KMS-11 (cell line): ENCODE results near the gene HAAO.

Experiments used
- H2AFZ ChIP-seq: fragments of 200-600 bp; sonication (generic); 2 replicates; pipeline ENCODE4 v1.6.1; 2016; ENCODE audit warnings: antibody characterized with exemption, mixed run types, low read depth
- H3K27ac ChIP-seq: fragments of 200-600 bp; sonication (generic); 2 replicates; pipeline ENCODE4 v1.6.1; 2016; ENCODE audit warnings: mild to moderate bottlenecking, mixed run types
- H3K27me3 ChIP-seq: fragments of 200-600 bp; sonication (generic); 2 replicates; pipeline ENCODE4 v1.6.1; 2017; ENCODE audit warnings: mild to moderate bottlenecking, low read depth, mixed run types, moderate library complexity; ENCODE audit not compliant: insufficient read depth
- H3K36me3 ChIP-seq: fragments of 200-600 bp; sonication (generic); 2 replicates; pipeline ENCODE4 v1.6.1; 2017; ENCODE audit warnings: mild to moderate bottlenecking, mixed run types; ENCODE audit not compliant: insufficient read depth
- H3K4me1 ChIP-seq: fragments of 200-600 bp; sonication (generic); 2 replicates; pipeline ENCODE4 v1.6.1; 2016; ENCODE audit warnings: mild to moderate bottlenecking, low read depth, mixed run types; ENCODE audit not compliant: poor library complexity, severe bottlenecking
- H3K4me2 ChIP-seq: fragments of 200-600 bp; sonication (generic); 2 replicates; pipeline ENCODE4 v1.7.0; 2016; ENCODE audit warnings: mild to moderate bottlenecking, mixed run types
- H3K4me3 ChIP-seq: fragments of 200-600 bp; sonication (generic); IDR thresholded peaks from 2 replicates; pipeline ENCODE4 v1.6.1; 2017; ENCODE audit warnings: low read depth, low read length, mixed read lengths; ENCODE audit not compliant: insufficient read depth
- H3K79me2 ChIP-seq: fragments of 200-600 bp; sonication (generic); 2 replicates; pipeline ENCODE4 v1.6.1; 2016; ENCODE audit warnings: low read depth, mixed run types; ENCODE audit not compliant: insufficient read depth
- H3K9ac ChIP-seq: fragments of 200-600 bp; sonication (generic); 2 replicates; pipeline ENCODE4 v1.6.1; 2016; ENCODE audit warnings: mild to moderate bottlenecking, mixed run types
- H4K20me1 ChIP-seq: fragments of 200-600 bp; sonication (generic); 2 replicates; pipeline ENCODE4 v1.6.1; 2016; ENCODE audit warnings: mild to moderate bottlenecking, mixed run types; ENCODE audit not compliant: insufficient read depth
- TF ChIP-seq, protein P1 (sequence below): fragments of 200-600 bp; sonication (generic); conservative IDR thresholded peaks from 2 replicates; pipeline ENCODE4 v1.6.1; 2017; ENCODE audit warnings: low read depth, mild to moderate bottlenecking, antibody characterized with exemption, low read length, moderate library complexity, mixed read lengths

HAAO gene

GRCh38 chr2:42786561-42787345 lies 5.6 kb downstream of the HAAO start:
- Histone ChIP-seq H3K4me1 (no peaks in the 10 kb centered on the region), H3K36me3 (no peaks in the 10 kb centered on the region), H3K4me2 (no peak overlapping the region), H3K27me3 (no peaks in the 10 kb centered on the region), H3K4me3 (no peak overlapping the region), H4K20me1 (no peaks in the 10 kb centered on the region), H2AFZ (no peak overlapping the region), H3K79me2 (no peaks in the 10 kb centered on the region), H3K27ac (no peak overlapping the region), H3K9ac (no peak overlapping the region)
- TF ChIP-seq, protein P1, sequence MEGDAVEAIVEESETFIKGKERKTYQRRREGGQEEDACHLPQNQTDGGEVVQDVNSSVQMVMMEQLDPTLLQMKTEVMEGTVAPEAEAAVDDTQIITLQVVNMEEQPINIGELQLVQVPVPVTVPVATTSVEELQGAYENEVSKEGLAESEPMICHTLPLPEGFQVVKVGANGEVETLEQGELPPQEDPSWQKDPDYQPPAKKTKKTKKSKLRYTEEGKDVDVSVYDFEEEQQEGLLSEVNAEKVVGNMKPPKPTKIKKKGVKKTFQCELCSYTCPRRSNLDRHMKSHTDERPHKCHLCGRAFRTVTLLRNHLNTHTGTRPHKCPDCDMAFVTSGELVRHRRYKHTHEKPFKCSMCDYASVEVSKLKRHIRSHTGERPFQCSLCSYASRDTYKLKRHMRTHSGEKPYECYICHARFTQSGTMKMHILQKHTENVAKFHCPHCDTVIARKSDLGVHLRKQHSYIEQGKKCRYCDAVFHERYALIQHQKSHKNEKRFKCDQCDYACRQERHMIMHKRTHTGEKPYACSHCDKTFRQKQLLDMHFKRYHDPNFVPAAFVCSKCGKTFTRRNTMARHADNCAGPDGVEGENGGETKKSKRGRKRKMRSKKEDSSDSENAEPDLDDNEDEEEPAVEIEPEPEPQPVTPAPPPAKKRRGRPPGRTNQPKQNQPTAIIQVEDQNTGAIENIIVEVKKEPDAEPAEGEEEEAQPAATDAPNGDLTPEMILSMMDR: no peak

DNA sequence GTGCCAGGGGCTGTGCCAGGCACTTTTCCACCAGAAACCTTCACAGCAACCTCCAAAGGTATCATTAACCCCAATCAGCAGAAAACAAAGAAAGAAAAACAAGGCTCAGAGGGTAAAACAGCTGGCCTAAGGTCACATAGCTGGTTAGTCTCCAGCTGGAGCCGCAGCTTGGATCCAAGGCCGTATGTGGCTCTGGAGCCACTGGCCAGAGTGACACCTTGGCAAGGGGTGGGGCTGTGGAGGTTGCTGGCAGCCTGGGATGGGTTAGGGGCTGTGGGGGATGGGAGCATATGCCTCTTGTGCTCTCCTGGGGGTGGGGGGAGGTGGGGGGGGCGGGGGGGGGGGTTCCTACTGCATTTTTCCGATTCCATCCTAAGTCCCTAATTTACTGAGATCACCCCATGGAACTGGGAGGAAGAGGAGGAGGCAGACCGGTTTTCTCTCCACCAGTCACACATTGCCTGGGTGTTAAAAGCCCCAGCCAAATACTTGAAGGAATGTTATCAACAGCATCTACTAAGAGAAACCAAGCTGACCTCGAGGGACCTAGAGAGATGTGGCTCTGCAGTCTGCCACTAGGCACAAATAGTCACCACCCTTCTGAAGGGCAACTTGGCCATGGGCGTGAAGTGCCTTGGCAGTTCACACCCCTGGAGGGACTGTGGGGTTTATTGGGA lies 8.0 kb downstream of the HAAO start:
- Histone ChIP-seq H3K79me2 (no peaks in the 10 kb centered on the region), H3K36me3 (no peaks in the 10 kb centered on the region), H3K4me1 (no peaks in the 10 kb centered on the region), H3K27ac (no peak overlapping the region), H3K27me3 (no peaks in the 10 kb centered on the region), H3K9ac (no peak overlapping the region), H3K4me2 (no peak overlapping the region), H3K4me3 (no peak overlapping the region), H2AFZ (no peak overlapping the region), H4K20me1 (no peaks in the 10 kb centered on the region)
- TF ChIP-seq, protein P1: no peak

DNA sequence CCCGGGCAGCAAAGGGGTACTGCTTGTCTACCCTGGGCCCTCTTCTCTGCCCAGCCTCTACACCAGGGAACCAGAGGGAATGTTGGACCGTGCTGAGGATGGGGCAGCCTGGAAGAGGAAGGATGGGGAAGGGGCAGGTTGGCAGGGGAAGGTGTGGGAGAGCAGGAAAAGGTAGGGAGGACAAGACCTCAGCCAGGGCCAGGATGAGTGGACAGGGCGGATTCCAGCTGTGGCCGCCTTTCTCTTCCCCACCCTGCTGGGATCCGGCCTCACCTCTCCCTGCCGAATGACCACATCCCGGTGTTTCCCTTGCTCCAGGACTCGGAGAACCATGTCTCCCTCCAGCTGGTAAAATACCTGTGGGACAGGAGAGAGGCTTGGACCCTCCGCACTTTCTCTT lies 8.9 kb downstream of the HAAO start:
- no peak overlapping the region for H3K9ac ChIP-seq
- TF ChIP-seq, protein P1: no peak
- H3K27me3 ChIP-seq: no peaks in the 10 kb centered on the region
- no peaks in the 10 kb centered on the region for H3K36me3 ChIP-seq
- H3K4me1 ChIP-seq: no peaks in the 10 kb centered on the region
- H3K79me2 ChIP-seq: no peaks in the 10 kb centered on the region
- H4K20me1 ChIP-seq: no peaks in the 10 kb centered on the region
- no peak overlapping the region for H2AFZ ChIP-seq
- H3K4me3 ChIP-seq: no peak overlapping the region
- H3K27ac ChIP-seq: no peak overlapping the region
- no peak overlapping the region for H3K4me2 ChIP-seq

DNA sequence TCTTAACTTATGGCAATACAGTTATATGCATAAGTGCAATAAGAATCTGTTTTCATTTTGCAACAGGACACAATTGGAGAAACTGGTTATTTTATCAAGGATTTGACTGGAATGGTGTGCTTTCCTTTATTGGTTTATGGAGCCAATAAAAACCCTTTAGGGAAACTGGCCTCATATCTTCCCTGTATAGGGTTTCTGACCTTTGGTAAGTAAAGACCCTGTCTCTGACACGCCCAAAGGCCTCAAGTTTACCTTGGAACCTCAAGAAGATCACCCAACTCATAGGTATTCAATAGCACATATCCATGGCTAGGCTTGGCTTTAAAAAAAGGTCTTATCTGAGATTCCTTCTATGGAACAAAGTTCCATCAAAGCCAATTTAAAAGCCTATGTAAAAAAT lies 11.2 kb downstream of the HAAO start:
- H3K4me1 ChIP-seq: peaks cover 4% of the 10 kb centered on the region
- H3K27me3 ChIP-seq: no peaks in the 10 kb centered on the region
- H3K4me3 ChIP-seq: no peak overlapping the region
- no peak overlapping the region for H3K27ac ChIP-seq
- no peaks in the 10 kb centered on the region for H4K20me1 ChIP-seq
- H3K9ac ChIP-seq: no peak overlapping the region
- TF ChIP-seq, protein P1: no peak
- H3K36me3 ChIP-seq: no peaks in the 10 kb centered on the region
- no peaks in the 10 kb centered on the region for H3K79me2 ChIP-seq
- no peak overlapping the region for H2AFZ ChIP-seq
- no peak overlapping the region for H3K4me2 ChIP-seq
